AG04450 (cell line): ENCODE data around the gene ZDHHC1. TPM values are rescaled to one million over a fixed set of nuclear protein-coding genes. Genes with fewer than 3 reads are reported as not detected.
"Not testable (repeated sequence)": the region's sequence is repeated elsewhere in the genome, so short reads cannot be mapped to it uniquely, and the experiment has no call there.

ENCODE experiments used
- CTCF ChIA-PET: fragments of 300-600, 350-600 bp; formaldehyde crosslinking; extraction: SDS; loops from one replicate; lab custom pipeline; 2022; ENCODE audit warnings: antibody characterized with exemption, inconsistent platforms; lab: Charles Lee
- POLR2A ChIA-PET: fragments of 350-600 bp; formaldehyde crosslinking; extraction: SDS; loops from one replicate; lab custom pipeline; 2021; ENCODE audit warnings: antibody characterized with exemption, inconsistent platforms; lab: Yijun Ruan, JAX
- DNase-seq: peaks from one replicate; pipeline ENCODE4 v3.0.0-alpha.2; 2011; ENCODE audit warnings: low read depth, low spot score
- H3K27ac ChIP-seq: one replicate; pipeline ENCODE4 v1.5.1; 2012; ENCODE audit warnings: low read depth, low read length, control low read depth
- H3K27me3 ChIP-seq: one replicate; pipeline ENCODE4 v1.6.0; 2012; ENCODE audit warnings: low read length; ENCODE audit not compliant: control insufficient read depth, insufficient read depth
- H3K4me3 ChIP-seq: 2 replicates; pipeline ENCODE4 v1.5.1; 2011; ENCODE audit warnings: mild to moderate bottlenecking, low read depth, low read length, control low read depth
- H3K9me3 ChIP-seq: 2 replicates; pipeline ENCODE4 v1.5.1; 2012; ENCODE audit warnings: low read length; ENCODE audit not compliant: control insufficient read depth, insufficient read depth
- CTCF ChIP-seq: IDR thresholded peaks from 2 replicates; pipeline ENCODE4 v1.5.1; 2011; ENCODE audit warnings: low read depth, low read length, control low read depth, inconsistent platforms
- polyA plus RNA-seq: library from polyadenylated mRNA; depleted of rRNA; stranded (reverse); fragments of >200 nt; gene quantifications from 2 replicates; pipeline ENCODE4 v1.2.3, GENCODE V29; 2011

Gene ZDHHC1
- polyA plus RNA-seq, 1 experiment: 1.9 TPM

- no peak overlapping the region for H3K4me3 ChIP-seq
- no peaks in the 10 kb centered on the region; the same call in 1 of the 2 replicates for H3K9me3 ChIP-seq
- no peak overlapping the region for H3K27ac ChIP-seq
- POLR2A ChIA-PET: interaction anchor here (1.0 kb wide), 1 partner anchor 9 kb away, joined by 3 read pairs; no protein-coding TSS in a partner anchor
- no peak for TF ChIP-seq CTCF
- no peak for DNase-seq
- peaks cover 22% of the 10 kb centered on the region for H3K27me3 ChIP-seq
- CTCF ChIA-PET: interaction anchor here (1.5 to 2.3 kb wide), 2 partner anchors 10 to 123 kb away, joined by 5 to 9 read pairs; partner anchors contain the start of gene TPPP3
Observed at GRCh38 chr16:67383284-67383683, 33.0 kb downstream of the ZDHHC1 start.

- no peaks in the 10 kb centered on the region for H3K9me3 ChIP-seq
- no peak for TF ChIP-seq CTCF
- no peak overlapping the region for H3K27ac ChIP-seq
- peaks cover 6% of the 10 kb centered on the region for H3K27me3 ChIP-seq
- peak; percentile 41 for DNase-seq
- H3K4me3 ChIP-seq: no peak overlapping the region
- ChIA-PET POLR2A (interaction anchor here (0.7 kb wide), 1 partner anchor 151 kb away, joined by 3 read pairs; no protein-coding TSS in a partner anchor), CTCF (interaction anchor here (1.0 kb wide), 1 partner anchor 15 kb away, joined by 4 read pairs; the partner anchor contains the start of gene TPPP3)
Observed at GRCh38 chr16:67378642-67379041, 37.6 kb downstream of the ZDHHC1 start.

GRCh38 chr16:67376012-67376411 lies 40.3 kb downstream of the ZDHHC1 start:
- POLR2A ChIA-PET, CTCF ChIA-PET, H3K4me3 ChIP-seq, H3K9me3 ChIP-seq, H3K27ac ChIP-seq, H3K27me3 ChIP-seq, DNase-seq: not testable (repeated sequence)

- DNase-seq: no peak
- TF ChIP-seq CTCF: peak; percentile 58
- no peak overlapping the region for H3K4me3 ChIP-seq
- ChIA-PET POLR2A (no interaction called here), CTCF (interaction anchor here (0.6 to 2.0 kb wide), 5 partner anchors 23 to 112 kb away, joined by 3 to 9 read pairs (median 4); partner anchors contain the start of gene ZDHHC1)
- H3K9me3 ChIP-seq: peaks cover 2% of the 10 kb centered on the region; the same call in 1 of the 2 replicates
- H3K27ac ChIP-seq: no peak overlapping the region
- peaks cover 31% of the 10 kb centered on the region for H3K27me3 ChIP-seq
Observed at GRCh38 chr16:67372664-67373063, 43.6 kb downstream of the ZDHHC1 start.

- no peak overlapping the region for H3K27ac ChIP-seq
- no peak overlapping the region for H3K4me3 ChIP-seq
- ChIA-PET POLR2A (no interaction called here), CTCF (no interaction called here)
- peaks cover 37% of the 10 kb centered on the region for H3K27me3 ChIP-seq
- DNase-seq: no peak
- H3K9me3 ChIP-seq: peaks cover 2% of the 10 kb centered on the region; the same call in 1 of the 2 replicates
- no peak for TF ChIP-seq CTCF
Observed at GRCh38 chr16:67370661-67371060, 45.6 kb downstream of the ZDHHC1 start.
